ENCODE data around the gene SHANK1.
"Not testable (repeated sequence)": the region's sequence is repeated elsewhere in the genome, so short reads cannot be mapped to it uniquely, and the experiment has no call there.

SHANK1 gene

DNA sequence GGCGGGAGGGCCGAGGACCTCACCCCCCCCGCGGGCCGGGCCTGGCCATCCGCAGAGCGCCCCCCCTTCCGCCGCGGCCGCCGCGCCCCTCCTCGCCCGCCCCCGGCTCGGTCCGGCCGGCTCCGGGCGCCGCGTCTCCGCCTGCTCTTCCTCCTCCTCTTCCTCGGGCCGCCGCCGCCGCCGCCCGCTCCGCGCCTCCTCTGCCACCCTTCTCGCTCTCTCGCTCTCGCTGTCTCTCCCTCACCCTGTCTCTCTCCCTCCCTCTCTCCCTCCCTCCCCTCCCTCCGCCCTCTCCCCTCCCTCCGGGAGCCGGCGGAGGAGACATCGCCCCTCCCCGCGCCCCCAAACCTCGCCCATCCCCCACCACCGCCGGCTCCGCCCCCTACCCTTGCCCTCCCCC, at the start of gene SHANK1:
Gene SHANK1, minus strand, starts transcription at position 237 of the 400 bp plus-strand sequence. CDS start 2,883 bp downstream, outside the sequence.
- no peak for DNase-seq (ENCODE audit: low read depth in 2 of 2)

DNA sequence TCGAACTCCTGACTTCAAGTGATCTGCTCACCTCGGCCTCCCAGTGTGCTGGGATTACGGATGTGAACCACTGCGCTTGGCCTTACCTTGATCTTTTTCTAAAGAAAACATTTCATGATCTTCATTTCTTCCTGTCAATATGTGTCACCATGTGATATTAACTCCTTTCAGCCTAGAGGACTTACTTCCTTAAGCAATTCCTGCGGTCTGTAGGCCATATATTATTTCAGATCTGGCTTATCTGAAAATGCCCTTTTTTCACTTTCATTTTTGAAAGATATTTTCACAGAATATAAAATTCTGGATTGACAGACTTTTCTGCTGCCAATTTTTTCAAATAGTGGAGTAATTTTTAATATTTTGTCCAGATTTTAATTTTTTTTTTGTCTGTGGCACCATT, 48.7 kb upstream of the SHANK1 start:
- DNase-seq (ENCODE audit: low read depth in 2 of 2), result no peak

DNA sequence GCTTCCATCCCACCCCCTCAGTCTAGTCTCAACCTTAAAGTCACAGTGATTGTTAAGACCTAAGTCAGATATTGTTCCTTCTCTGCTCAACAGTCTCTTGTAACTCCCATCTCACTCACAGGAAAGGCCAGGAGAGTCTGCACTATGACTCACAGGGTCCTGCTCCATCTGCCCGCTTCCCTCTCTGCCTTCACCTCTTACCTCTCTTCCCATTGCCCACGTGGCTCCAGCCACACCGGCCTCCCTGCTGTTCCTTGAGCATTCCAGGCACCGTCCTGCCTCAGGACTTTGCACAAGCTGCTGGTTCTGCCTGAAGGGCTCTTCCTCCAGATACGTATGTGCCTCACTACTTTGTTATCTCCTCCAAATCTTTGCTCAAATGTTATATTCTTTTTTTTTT, 47.7 kb upstream of the SHANK1 start:
- DNase-seq (ENCODE audit: low read depth in 2 of 2), result not testable (repeated sequence)

DNA sequence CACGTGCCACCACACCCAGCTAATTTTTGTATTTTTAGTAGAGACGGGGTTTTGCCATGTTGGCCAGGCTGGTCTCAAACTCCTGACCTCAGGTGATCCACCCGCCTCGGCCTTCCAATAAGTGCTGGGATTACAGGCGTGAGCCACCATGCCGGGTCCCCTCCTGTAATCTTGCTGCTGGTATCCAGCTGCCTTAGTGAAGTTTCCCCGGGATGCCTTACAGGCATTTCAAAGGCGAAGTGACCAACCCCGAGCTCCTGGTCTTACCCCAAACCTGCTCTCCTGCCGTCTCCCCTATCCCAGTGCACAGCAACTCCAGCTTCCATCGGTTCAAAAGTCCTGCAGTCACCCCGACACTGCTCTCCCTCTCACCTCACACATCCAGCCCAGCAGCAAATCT, 47.1 kb upstream of the SHANK1 start:
- DNase-seq (ENCODE audit: low read depth in 2 of 2), result not testable (repeated sequence)

DNA sequence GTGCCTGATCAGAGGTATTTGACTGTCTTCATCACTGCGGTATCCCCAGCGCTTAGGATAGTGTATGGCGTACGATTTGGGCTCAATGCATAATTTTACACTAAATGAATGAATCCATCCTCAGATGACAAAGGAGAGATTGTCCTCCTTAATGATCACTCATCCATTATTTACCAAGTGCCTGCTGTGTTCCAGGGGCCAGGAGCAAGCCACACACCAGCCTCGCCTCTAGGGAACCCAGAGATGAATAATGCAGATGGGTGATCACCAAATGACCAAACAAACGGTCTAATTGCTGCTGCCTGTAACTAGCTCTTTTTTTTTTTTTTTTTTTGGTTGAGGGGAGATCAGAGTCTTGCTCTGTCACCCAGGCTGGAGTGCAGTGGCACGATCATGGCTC, 44.8 kb upstream of the SHANK1 start:
- no peak for DNase-seq (ENCODE audit: low read depth in 2 of 2)

DNA sequence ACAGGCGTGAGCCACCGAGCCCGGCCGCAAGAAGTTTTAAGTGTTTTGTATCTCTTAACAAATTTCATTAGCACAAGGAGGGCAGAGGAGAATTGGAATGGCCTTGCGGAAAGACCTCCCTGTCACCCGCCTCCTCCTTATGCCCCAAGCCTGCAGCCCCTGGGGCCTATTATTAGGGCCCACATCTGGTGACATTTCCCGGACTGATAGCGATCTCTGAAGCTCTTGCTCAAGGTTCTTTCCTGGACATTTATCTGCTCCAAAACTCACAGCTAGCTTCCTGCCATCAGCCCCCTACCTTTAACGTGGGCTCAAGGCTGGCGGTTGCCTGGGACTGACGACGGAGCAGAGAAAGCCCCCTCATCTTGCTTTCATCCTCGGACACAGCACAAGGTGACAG, 43.9 kb upstream of the SHANK1 start:
- DNase-seq (ENCODE audit: low read depth in 2 of 2), result not testable (repeated sequence)

DNA sequence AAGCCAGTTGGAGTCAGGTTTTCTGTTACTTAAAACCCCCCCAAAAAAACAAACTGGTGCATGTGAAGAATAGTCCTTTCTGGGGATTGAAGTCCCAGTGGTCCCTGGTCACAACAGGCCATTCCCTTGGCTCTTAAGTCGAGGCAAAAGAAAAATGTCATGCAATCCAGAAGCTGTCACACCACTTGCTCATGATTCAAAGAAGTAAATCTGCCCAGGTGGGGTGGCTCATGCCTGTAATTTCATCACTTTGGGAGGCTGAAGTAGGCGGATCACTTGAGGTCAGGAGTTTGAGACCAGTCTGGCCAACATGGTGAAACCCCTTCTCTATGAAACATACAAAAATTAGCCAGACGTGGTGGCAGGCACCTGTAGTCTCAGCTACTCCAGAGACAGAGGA, 41.9 kb upstream of the SHANK1 start:
- not testable (repeated sequence) for DNase-seq (ENCODE audit: low read depth in 2 of 2)

DNA sequence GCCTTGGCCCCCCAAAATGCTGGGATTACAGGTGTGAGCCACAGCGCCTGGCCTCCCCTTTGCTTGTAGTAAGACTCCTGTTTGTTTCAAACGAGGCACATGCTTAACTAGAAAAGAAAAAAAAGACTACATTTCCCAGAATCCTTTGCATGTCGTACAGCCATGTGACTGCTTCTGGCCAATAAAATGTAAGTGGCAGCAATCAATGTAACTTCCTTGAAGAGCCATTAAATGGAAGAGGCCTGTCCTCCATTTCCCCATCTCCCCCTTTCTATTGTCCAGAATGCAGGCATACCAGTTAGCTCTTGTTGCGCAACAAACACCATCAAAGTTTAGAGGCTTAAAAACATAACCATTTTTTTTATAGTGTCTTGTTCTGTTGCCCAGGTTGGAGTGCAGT, 40.3 kb upstream of the SHANK1 start:
- DNase-seq (ENCODE audit: low read depth in 2 of 2), result no peak

DNA sequence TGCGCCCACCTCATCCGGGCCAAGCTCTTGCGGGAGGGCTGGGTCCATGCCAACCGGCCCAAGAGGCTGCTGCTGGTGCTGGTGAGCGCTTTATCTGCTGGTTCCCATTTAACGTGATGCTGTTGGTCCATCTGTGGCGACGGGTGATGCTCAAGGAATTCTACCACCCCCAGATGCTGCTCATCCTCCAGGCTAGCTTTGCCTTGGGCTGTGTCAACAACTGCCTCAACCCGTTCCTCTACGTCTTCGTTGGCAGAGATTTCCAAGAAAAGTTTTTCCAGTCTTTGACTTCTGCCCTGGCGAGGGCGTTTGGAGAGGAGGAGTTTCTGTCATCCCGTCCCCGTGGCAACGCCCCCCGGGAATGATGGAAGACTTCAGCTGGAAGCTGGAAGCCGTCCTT, 39.5 kb upstream of the SHANK1 start:
- DNase-seq (ENCODE audit: low read depth in 2 of 2), result not testable (repeated sequence)

DNA sequence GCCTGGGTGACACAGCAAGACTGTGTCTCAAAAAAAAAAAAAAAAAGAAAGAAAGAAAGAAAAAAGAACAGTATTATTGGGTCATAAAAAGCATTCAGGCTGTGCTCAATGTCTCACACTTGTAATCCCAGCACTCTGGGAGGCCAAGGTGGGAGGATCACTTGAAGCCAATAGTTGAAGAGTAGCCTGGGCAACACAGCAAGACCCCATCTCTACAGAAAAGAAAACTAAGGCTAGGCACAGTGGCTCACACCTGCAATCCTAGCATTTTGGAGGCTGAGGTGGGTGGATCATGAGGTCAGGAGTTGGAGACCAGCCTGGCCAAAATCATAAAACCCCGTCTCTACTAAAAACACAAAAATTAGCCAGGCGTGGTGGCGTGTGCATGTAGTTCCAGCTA, 38.0 kb upstream of the SHANK1 start:
- DNase-seq (ENCODE audit: low read depth in 2 of 2), result not testable (repeated sequence)

DNA sequence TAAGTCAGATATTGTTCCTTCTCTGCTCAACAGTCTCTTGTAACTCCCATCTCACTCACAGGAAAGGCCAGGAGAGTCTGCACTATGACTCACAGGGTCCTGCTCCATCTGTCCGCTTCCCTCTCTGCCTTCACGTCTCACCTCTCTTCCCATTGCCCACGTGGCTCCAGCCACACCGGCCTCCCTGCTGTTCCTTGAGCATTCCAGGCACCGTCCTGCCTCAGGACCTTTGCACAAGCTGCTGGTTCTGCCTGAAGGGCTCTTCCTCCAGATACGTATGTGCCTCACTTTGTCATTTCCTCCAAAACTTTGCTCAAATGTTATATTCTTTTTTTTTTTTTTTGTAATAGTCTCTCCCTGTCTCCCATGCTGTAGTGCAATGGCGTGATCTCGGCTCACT, 36.6 kb upstream of the SHANK1 start:
- DNase-seq (ENCODE audit: low read depth in 2 of 2), result not testable (repeated sequence)

DNA sequence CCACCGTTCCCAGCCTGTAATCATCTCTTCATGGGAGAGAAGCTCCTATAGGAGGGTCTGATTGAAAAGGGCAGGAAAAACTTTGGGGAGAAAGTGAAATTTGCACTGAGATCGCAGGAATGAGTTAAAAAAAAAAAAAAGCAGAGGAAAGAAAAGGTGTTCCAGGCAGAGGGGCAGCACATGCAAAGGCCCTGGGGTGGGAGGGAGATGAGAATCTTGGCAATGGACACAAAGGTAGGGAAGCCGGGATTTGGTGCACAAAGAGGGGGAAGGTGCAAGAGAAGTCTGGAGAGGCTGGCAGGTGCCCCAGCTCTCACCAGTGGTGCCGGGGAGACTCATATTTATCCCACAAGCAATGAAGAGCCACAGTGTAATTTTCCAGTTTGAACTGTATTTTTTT, 34.3 kb upstream of the SHANK1 start:
- no peak for DNase-seq (ENCODE audit: low read depth in 2 of 2)

DNA sequence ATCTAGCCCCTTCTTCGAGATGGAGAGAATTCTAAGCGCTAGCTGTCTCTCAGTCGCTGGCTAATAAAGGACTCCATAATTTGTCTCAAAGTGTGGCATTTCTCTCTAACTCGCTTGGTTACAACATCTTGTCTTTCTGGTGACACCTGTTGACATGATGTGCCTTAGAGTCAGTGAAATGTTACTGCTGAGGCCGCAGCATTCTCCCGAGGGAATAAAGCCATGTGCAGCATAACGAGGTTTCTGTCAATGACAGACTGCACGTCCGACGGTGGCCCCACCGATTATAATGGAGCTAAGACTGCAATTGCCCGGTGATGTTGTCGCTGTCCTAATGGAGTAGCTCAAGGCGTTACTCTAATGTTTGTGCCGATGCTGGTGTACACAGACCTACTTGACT, 30.4 kb upstream of the SHANK1 start:
- no peak for DNase-seq (ENCODE audit: low read depth in 2 of 2)

DNA sequence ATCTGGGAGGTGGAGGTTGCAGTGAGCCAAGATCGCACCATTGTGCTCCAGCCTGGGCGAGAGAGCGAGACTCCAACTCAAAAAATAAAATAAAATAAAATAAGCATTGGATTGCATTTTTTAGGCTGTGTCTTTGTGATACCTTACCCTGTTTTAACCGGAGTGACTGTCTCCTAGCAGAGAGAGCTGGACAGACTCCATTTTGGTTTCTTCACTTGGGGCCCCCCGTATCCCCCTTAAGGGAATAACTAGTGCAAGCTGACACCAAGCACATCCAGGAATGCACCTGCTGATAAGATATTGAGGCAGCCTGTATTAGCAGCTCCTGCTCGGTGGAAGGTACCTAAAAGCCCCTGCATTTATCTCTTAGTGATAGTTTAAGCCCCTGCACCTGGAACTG, 29.9 kb upstream of the SHANK1 start:
- DNase-seq (ENCODE audit: low read depth in 2 of 2), result no peak

DNA sequence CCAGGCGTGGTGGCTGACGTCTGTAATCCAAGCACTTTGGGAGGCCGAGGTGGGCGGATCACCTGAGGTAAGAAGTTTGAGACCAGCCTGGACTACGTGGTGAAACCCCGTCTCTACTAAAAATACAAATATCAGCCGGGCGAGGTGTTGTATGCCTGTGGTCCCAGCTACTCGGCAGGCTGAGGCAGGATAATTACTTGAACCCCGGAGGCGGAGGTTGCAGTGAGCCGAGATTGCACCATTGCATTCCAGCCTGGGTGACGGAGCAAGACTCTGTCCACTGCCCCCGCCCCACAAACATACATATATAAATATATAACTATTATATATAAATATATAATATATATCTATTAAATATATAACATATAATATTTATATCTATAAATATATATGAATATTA, 27.5 kb upstream of the SHANK1 start:
- DNase-seq (ENCODE audit: low read depth in 2 of 2), result not testable (repeated sequence)

DNA sequence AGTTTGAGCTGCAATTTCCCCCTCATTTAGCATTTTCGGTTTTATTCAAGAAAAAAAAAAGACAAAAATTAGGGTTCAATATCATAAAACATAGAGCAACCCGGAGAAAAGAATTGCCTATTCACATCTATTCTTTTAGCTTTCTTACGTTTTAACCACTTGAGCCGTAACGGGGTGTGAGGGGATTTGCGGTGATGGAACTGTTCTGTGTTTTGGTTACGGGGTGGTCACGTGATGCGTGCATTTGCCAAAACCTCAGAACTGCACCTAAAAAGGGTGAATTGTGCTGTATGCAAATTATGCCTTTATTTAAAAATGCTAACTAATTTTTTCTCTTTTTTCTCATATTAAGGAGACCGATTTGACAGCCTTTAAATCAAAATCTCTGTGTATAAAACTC, 25.6 kb upstream of the SHANK1 start:
- DNase-seq (ENCODE audit: low read depth in 2 of 2), result no peak

DNA sequence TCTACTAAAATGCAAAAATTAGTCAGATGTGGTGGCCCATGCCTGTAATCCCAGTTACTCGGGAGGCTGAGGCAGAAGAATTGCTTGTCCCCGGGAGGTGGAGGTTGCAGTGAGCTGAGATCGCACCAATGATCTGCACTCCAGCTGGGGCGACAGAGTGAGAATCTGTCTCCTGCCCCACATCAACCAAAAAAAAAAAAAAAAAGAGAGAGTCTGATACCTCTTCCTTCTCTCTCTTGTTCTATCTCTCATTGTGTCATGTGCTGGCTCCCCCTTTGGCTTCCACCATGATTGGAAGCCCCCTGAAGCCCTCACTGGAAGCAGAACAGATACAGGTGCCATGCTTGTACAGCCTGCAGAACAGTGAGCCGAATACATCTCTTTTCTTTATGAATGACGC, 23.9 kb upstream of the SHANK1 start:
- DNase-seq (ENCODE audit: low read depth in 2 of 2), result no peak

DNA sequence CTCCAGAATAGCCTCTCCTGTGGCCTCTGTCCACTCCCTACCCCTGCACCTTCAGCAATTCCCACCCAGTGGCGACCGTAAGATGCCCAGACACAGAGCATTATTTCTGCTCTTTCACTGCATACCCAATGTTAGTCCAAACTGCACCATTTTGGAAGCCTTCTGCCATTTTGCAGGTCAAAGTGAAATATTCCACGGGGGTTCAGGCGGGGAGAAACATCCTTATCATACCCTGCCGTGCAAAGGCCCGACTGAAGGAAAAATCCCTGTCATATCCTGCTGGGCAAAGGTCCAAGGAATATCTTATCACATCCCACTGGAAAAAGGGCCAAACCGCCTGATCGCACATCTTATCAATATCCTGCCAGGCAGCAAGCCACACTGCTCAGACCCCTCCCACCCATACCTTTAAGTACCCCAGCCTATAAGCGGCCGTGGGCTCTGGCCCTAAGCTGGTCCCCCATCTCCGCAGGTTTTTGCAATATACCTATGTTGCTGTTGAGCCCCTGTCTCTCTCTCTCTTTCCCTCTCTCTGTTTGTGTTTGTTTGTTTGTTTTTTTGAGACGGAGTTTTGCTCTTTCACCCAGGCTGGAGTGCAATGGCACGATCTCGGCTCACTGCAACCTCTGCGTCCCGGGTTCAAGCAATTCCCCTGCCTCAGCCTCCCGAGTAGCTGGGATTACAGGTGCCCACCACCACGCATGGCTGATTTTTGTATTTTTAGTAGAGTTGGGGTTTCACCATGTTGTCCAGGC, 21.8 kb upstream of the SHANK1 start:
- DNase-seq (ENCODE audit: low read depth in 2 of 2), result no peak

DNA sequence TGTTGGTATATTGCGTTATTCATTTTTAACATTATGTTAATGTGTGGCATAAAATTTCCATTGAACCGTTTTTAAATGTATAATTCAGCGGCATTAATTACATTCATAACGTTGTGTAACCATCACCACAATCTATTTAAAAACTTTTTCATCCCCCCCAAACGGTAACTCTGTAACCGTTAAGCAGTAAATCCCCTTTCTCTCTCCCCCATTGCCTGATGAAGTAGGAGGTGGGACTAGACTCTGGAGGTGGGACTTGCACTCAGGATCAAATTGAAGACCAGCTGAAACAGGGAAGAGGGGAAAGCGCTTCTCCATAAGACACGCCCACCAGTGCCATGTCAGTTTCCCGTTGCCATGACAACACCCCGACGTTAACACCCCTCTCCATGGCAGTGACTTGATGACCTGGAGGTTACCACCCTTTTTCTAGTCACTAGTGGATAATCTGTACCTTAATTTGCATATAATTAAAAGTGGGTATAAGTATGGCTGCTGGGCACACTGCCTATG, 20.4 kb upstream of the SHANK1 start:
- no peak for DNase-seq (ENCODE audit: low read depth in 2 of 2)

DNA sequence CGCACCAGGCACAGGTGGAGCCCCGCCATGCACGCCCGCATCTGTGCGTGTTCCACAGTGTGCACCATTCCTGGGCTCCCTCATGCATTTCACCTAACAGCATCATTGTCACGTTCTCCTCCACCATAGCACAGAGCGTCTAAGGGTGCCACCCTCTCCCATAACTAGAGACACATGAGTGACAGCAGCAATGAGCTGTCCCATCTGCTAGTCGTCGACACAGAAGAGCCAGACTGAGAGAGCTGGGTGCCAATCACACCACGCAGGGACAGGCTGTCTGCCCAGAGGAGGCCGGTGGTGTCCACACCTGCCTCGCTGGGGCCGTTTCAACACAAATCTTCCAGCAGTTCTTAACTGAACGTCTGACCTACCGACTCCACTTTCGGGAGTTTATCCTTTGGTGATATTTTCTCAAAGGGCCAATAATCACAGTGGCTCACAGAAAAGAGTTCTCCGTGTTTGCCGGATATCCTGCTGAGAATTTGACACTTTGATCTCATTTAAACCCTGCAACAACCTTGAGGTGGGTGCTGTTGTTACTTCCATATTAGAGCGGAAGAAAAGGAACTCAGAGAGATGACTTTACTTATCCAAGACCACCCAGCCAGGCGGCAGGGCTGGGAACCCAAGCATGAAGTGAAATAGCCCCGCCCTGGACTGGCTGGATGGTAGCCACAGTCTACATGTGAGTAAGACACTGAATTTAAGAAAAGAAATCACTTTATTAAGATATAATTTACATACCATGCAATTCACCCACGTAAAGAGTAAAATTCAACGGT, 19.7 kb upstream of the SHANK1 start:
- DNase-seq (ENCODE audit: low read depth in 2 of 2), result no peak

DNA sequence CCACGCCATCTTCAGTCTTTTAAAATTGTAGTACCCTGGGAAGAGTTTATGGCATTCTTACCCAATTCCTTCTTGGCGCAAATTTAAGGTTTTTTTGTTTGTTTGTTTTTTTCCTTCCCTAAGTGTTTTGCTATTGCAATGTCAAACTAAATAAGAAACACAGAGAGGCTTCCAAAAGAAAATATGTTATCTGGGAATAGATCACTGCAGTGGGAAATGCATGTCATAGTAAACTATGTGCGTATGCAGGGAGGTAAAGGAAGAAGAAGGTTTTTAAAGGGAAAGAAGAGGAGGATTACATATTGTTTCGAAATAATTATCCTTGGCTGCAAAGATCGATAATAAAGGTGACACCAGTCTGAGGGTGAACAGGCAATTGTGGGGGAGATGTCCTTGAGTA, 16.7 kb upstream of the SHANK1 start:
- DNase-seq (ENCODE audit: low read depth in 2 of 2), result no peak

DNA sequence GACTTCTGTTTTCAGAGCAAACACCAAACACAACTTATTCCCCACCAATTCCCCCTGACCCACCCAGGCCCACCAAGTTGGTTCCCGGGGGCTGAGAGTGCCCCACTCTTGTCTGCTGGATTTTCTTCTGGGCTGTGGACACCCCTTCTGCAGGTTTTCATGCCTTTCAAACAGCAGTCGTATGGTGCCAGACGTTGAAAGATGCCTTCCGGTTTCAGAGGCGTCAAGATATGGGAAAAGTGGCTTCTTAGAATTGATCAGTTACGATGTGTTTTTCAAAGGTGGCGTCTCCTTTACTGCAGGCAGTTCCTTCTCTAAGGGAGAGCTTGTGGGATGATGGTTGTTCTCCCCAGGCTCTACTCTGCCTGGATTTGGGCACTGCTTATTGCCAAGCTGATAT, 16.3 kb upstream of the SHANK1 start:
- DNase-seq (ENCODE audit: low read depth in 2 of 2), result no peak

DNA sequence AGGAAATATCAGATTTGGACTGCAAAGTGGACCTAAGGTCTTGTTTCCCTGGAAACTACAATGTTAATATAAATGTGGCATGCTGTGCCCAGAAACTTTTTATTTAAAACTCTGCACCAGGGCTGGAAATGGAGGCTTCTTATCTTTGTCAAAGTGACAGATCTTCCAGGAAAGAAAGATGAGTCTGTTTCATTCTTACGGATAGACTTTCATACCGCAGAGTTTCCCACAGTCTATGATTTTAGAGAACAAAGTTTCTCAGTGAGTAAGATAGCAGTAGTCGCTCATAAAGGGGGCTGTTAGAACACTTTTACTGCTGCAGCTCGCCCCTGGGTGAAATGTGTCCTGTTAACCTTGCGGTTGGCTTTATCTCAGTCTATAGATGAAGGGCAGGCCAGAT, 10.3 kb upstream of the SHANK1 start:
- DNase-seq (ENCODE audit: low read depth in 2 of 2), result no peak
